WI38 (cell line): Measurements from ENCODE around the gene LRP1B.

Experiments
- H3K4me3 ChIP-seq: 2 replicates; pipeline ENCODE4 v1.5.1; 2011; ENCODE audit warnings: low read depth, mild to moderate bottlenecking, control low read depth, low read length
- CTCF ChIP-seq: IDR thresholded peaks from 2 replicates; pipeline ENCODE4 v1.5.1; 2012; ENCODE audit warnings: low read depth, mild to moderate bottlenecking, control low read depth, low read length

The LRP1B gene

GRCh38 chr2:142061733-142062132 is 69.1 kb downstream of the LRP1B start:
- no peak for TF ChIP-seq CTCF
- H3K4me3 ChIP-seq: no peak overlapping the region

GRCh38 chr2:142058149-142058548 is 72.7 kb downstream of the LRP1B start:
- no peak overlapping the region for H3K4me3 ChIP-seq
- TF ChIP-seq CTCF: no peak

GRCh38 chr2:142056784-142057183 is 74.0 kb downstream of the LRP1B start:
- TF ChIP-seq CTCF: no peak
- no peak overlapping the region for H3K4me3 ChIP-seq

GRCh38 chr2:142052220-142052863 is 78.5 kb downstream of the LRP1B start:
- TF ChIP-seq CTCF: no peak

GRCh38 chr2:142048581-142048980 is 82.2 kb downstream of the LRP1B start:
- H3K4me3 ChIP-seq: no peak overlapping the region
- no peak for TF ChIP-seq CTCF

More at GRCh38 chr2:142052220-142052863, 78.5 kb downstream of the LRP1B start:
- H3K4me3 ChIP-seq: no peak overlapping the region

- no peak overlapping the region for H3K4me3 ChIP-seq
- no peak for TF ChIP-seq CTCF
Observed at GRCh38 chr2:142045641-142046040, 85.2 kb downstream of the LRP1B start.

- no peak for TF ChIP-seq CTCF
Observed at GRCh38 chr2:142044197-142044596, 86.6 kb downstream of the LRP1B start.

More at GRCh38 chr2:142044197-142044596, 86.6 kb downstream of the LRP1B start:
- H3K4me3 ChIP-seq: no peak overlapping the region
